Measurements from ENCODE around the gene COPA.

Gene COPA

DNA sequence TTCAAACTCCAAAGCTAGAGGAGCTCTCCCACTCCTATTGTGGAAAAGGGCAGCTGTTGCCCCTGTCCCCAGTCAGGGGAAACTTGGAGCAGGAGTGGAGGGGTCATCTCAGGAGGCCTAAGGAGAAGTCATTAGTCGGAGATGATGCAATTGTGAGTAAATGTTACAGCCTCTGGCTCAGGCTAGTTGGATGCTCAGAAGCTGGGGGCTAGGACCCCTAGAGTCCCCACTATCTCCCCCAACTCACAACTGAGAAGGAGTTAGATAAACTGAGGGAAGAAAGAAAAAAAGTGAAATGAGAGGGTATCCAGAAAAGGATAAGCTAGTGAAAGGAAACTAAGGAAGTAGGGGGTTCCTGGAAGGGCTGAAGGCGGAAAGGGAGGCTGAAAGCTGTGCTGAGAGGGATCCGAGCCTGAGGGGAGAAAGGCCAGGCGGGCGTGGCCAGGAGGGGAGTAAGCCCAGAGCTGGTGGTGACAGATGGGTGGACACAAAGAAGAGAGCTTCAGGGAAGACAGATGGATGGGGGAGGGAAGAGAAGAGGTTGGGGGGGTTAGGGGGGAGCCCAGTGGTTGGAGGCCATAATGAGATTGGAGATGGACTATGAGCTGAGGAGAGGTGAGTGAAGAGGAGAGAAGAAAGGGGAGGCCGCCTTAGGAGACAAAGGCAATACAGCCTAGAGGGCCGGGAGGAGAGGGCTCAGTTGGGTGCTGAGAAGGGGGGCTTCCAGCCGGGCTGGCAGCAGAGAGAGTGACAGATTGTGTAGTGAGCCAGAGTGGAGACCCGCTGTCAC lies 19.3 kb upstream of the COPA start:
- DNase-seq: no peak

DNA sequence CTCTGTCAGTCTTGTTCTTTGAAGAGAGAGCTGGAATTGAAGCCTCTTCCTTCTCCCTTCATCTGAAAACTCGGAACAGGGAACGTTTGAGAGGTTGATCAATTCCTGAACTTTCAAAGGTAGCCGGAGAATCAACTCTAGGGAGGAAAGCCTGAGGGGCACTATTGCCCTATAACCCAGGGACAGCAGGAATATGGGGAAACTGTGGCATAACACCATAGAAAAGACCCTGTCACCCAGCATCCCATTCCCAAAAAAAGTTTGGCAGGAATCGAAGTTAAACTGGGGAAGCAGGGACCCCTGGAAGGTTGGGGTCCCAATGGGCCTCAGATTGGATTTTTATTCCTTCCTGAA lies 18.7 kb upstream of the COPA start:
- DNase-seq: no peak

DNA sequence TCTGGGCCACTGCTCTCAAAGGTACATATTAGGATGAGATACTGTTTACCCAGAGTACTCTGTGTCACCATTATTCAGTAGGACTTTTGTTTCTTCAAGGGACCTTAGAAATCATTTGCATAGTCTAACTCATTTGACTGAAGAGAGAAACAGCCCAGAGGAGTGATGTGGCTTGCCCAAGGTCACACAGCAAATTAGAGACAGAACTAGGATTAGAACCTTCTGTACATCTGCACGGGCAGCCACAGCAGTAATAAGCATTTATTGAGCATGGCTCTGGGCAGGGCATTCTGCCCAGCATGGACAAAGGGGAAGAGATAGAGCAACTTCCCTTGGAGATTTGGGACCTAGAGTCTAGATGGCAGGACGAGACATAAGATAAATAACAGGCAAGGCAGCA lies 18.1 kb upstream of the COPA start:
- no peak for DNase-seq

DNA sequence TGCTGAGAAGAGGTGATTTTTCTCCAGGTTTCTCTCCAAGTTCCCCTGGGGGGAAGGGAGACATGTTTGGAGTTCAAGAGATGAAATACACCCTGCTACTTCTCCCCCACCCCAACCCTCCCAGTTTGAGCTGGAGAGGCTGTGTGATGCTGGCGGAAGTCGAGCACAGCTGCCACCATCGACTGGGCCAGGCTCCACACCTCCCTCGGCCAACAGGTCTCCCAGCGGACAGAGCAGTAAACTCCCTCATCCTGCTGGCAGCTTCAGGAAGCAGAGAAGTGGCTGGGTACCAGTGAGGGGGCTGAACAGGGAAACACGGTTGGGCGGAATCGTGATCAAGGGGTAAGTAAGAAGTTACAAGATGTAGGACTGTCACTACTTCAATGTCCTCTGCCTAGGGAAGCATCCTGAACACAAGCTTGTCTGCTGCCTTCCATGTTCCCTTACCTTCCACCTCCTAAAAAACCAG lies 17.2 kb upstream of the COPA start:
- no peak for DNase-seq

DNA sequence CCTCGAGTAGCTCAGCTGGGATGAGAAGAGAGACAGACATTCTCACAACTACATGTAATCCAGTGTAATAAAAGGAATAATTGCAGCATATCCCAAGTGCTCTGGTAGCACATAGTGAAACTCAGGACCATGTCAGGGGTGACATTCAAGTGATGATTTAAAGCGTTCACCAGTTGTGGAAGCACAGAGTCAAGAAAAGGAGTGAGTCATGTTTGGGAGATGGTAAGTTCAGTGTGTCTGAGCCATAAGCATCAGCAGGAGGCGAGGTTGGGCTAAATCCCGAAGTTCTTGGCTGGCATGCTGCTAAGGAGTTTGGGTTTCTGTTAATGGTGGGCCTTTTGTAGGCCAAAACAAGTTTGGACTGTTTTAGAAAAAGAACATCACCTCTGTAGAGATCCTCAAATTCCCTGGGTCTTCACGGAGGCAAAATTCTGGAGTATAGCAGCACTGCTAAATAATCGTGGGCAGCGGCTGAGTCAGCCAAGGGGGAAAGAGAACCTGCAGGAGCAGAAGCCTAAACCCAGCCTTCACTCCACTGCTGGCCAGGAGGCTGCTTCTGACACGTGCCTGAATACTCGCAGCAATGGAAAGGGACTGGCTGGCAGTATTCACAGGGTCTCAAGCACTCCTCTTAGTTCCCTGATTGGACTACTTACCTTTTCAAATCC lies 16.6 kb upstream of the COPA start:
- no peak for DNase-seq

DNA sequence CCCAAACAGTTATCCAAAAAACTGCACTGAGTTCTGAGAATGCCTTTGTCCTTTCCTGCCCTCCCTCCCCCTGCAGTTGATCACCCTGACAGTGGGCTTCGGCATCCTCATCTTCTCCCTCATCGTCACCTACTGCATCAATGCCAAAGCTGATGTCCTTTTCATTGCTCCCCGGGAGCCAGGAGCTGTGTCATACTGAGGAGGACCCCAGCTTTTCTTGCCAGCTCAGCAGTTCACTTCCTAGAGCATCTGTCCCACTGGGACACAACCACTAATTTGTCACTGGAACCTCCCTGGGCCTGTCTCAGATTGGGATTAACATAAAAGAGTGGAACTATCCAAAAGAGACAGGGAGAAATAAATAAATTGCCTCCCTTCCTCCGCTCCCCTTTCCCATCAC lies 15.0 kb upstream of the COPA start:
- DNase-seq: no peak

DNA sequence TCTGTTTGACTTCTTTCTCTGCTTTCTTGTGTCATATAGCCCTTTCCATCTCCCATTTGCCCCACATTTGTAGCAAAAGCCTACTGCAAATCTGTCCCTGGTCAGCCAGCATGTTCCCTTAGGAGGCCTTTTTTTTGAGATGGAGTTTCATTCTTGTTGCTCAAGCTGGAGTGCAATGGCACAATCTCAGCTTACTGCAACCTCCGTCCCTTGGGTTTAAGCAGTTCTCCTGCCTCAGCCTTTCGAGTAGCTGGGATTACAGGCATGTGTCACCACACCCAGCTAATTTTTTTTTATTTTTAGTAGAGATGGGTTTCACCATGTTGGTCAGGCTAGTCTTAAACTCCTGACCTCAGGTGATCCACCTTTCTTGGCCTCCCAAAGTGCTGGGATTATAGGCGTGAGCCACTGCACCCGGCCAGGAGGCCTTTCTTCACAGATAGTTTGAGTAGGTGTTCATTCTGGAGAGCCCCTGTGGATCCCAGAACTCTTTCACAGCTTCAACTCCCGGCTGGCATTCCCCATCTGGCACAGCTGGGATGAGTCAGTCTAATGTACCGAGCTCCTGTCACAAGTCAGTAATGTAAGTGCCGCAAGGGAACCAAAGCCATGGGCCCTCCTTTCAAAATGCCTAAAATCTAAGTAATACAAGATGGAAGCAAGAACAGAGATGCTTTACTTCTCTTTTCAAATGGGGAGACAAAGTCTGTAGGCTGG lies 14.4 kb upstream of the COPA start:
- no peak for DNase-seq

DNA sequence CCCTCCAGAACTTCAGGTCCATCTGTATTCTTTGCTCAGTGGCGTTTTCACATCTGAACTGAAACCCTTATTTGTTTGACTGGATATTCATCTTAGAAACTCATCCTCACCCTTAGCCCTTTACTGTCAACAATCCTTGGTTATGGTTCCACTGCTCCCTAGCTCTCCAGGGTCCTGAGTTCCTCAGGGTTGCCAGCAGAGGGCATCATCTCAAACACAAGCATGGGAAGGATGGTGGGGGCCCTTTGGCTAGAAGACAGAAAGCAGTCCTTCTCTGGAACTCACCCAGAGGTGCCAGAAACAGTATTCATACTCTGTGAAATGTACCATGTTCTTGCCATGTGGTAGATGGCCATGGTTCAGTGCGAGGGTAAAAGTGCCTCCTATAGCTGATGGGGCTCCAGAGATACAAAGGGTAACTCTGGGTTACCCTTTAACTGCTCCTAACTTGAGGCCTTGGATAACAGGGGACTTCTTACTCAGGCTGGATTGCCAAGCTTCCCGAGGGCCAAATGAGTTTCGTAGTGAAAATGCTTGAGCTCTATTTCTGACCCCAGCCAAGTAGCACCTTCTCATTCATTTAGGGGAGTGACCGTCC lies 11.4 kb upstream of the COPA start:
- DNase-seq: no peak

DNA sequence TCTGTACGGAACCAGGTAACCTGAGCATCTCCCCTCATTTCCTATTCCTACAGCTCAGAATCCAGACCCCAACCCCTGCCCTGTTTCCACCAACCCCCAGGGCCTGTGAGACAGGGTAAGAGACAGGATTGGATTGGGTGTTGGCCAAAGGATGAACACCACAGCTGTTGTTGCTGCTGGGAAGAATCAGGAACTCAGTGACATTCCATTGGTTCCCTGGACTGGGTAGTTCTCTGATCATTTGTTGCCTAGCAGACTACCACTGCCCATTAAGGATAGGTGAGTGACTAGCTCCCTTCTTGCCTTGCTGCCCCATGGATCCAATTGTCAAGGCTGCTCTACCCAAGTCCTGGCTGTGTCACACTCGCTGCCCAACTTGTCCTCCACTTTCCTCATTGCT lies 10.2 kb upstream of the COPA start:
- no peak for DNase-seq

DNA sequence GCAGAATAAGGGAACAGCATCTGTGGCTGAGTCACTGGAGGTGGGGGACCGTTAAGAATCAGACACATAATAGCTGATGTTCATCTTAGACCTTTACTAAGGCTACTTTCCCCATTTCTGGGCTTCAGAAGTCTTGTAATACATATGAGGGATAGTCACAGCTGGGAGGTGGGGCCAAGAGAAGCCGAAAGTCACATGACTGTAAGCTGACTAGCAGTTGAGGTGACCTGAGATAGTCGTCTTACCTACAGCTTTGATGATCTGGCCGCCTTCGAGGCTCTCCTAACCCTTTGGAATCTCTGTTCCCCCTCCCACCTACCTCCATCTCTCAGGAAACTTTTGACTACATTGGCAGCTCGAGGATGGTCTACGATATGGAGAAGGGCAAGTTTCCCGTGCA lies 9.5 kb upstream of the COPA start:
- no peak for DNase-seq

DNA sequence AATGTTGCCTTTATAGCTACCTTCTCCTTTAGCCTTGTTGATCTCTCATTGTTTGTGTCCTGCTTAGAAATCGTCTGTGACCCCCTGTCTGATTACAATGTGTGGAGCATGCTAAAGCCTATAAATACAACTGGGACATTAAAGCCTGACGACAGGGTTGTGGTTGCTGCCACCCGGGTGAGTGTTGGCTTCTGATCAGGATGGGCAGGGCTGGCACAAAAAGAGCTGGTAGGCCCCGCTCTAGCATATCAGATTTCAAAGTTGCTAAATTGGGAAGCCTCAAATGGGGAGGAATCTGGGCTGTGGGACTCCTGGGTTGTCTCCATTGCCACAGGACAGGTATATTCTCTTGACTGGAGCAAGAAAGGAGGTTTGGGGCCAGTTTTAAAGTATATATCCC lies 8.6 kb upstream of the COPA start:
- no peak for DNase-seq

DNA sequence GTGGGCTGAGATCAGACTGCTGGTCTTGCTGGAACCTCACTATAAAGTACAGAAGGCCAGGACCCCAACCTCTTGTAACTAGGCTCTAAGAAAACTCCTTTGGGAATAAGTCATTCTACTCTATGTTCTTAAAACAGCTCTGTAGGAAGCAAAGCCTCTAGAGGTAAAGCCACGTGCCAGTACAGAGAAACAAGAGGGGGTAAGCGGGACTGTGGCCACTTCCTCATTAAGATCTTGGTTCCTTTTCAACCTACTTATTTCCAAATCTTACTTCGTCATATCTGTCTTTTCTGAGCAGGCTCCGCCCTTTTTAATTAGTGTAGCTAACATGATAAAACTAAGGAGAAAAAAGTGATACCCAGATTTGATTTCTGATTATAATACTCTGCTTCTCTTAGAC lies 3.9 kb upstream of the COPA start:
- DNase-seq: no peak

DNA sequence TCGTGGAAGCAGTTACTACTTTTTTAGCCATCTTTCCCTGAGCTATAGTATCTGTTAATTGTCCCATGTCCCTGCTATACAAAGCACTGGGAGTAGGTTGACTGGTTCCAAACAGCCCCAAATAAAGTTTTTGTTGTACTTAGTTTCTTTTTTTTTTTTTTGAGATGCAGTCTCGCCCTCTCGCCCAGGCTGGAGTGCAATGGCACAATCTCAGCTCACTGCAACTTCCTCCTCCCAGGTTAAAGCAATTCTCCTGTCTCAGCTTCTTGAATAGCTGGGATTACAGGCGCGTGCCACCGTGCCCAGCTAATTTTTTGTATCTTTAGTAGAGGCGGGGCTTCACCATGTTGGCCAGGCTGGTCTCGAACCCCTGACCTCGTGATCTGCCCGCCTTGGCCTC lies 3.4 kb upstream of the COPA start:
- DNase-seq: no peak

DNA sequence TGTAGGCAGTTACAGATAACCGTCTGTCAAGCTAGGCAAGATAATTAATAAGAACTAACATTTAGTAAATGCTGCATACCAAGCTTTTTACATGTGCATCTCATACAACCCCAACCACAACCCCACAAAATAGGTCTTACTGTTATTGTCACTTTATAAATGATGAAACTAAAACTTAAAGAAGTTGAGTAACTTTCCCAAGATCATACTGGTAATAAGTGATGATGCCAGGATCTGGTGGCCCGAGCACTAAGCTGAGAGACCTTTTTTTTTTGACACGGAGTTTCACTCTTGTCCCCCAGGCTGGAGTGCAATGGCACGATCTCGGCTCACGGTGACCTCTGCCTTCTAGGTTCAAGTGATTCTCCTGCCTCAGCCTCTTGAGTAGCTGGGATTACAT lies 1.9 kb upstream of the COPA start:
- DNase-seq: no peak

DNA sequence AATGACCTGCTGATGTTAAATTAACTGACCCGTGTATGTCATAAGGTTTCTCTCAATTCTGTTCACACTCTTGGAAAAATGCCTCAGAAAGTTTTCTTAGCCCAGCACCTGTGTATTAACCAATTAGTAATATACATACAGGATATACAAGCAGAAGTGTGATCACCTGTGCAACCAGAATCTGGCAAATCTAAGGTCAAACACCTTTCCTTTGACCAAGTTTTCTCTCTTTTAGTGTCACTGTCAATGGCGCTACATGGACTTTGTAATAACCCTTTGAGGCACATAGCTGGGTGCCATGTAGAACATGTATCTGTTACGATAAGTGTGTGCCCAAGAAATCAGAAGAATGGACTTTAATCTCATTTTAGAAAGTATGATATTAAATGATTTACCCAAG lies 1.2 kb upstream of the COPA start:
- DNase-seq: no peak

DNA sequence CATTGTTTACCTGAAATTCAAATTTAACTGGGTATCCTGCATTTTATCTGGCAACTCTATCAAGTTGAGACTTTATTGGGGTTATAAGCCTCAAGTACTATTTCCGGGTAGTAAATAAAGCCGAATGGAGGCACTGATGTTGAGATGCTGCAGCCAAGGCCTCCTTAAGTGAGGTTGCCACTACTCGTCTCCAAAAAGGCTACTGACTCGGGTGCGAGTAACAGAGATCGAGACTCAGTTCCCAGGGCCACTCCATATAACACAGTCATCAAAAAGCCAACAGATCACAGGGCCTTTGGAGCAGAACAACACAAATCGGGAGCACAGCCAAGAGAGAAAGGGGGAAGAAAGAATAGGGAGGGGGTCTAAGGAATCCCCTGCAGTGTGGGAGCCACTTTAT lies 524 bp downstream of the COPA start:
- no peak for DNase-seq

DNA sequence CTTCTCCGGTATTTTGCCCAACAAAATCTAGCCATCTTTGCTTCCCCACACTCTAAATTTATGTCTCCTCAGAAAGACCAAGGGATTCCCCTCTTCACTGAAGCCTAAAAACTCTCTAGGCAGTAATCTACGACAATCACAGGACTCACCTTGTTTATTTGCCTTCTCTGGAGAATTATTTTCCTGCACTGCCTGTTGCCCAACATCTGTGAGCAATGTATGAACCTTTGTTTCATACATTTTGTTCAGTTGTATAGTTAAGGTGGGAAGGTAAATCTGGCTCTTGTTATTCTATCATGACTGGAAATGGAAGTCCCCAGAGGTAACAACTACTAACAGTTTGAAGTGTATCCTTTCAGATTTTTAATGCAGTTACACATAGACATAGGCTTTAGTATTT lies 2.2 kb downstream of the COPA start:
- DNase-seq: no peak

DNA sequence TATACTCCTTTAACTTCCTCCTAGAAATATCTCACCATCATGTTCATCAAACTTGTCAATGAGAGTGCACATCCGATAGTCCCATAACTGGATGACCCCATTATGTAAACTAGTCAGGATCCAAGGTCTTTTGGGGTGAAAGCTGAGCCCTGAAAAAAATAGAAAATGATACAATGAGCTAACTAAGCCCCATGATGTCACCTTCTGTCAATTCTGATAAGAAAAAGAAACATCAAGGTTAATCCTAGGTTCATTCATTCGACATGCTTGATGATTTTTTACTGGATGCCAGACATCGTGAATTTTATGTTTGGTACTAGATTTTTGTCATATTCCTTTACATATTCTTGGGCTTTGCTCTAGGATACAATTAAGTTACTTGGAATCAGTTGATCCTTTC lies 2.9 kb downstream of the COPA start:
- DNase-seq: no peak

DNA sequence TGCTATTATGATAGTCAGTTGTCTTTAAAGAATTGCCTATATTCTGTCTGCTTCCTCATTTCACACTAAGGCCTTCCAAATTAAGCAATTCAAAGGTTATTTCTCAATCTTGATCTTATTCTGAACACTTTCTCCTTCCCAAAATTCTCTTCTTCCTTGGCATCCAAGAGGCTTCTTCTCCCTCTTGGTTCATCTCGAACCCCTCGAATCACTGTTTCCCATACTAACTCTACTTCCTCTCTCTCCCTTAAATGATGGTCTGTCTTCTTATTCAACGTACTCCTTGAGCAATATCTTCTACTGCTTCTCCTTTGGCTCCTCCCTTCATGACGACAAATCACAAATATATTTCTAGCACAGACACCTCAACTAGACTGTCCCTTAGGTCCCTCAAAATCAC lies 4.5 kb downstream of the COPA start:
- DNase-seq: no peak

DNA sequence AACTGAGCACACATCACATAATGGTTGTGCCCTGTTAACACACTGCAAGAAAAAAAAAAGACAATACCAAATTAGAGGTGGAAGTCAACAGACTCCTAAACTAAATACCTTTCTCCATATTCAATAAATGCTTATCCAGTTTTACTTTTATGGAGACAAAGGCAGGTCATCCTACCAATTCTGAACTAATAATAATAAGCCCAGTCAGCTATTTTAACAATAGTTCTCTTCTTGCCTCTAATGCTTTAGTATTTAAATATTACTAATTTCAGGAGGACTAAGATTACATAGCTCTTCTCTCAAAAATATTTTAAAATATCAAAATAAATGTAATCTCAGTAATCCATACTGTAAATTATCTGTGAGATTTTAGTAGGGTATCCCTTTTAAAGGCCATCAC lies 10.5 kb downstream of the COPA start:
- no peak for DNase-seq

DNA sequence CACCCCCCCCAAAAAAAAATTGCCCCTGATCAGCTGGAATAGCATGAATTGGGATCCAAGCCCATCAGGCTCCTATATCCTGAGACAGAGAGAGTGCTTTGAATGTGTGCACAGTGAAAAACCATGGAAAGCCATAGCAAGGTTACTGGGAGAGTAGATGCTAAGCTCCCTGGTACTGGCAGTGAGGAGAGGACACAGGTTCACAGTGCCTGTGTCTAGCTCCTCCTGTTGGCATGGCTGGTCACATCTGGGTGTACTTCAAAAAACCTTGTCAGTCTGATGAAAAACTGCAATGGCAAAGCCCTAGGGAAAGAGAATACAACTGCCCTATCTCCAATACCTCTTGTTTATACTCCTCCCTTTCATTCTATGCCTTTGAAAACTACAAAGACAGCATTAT lies 12.9 kb downstream of the COPA start:
- no peak for DNase-seq

DNA sequence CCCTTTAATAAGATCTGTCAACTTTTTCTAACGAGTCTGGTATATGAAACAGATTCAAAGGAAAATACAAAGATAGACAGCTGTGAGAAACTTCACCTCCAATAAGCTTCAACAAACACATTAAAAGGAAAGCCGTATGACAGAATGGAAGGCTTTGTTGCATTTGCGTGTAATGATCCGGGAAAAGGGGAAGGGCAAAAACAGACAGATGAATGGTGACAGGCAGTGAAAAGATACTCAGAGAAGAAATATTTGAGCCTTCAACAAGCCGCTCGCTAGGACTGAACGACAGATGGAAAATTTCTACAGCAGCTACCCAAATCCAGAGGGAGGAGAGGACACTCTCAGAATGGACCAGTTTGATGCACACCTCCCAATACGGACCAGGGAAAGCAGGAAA lies 14.9 kb downstream of the COPA start:
- DNase-seq: no peak

DNA sequence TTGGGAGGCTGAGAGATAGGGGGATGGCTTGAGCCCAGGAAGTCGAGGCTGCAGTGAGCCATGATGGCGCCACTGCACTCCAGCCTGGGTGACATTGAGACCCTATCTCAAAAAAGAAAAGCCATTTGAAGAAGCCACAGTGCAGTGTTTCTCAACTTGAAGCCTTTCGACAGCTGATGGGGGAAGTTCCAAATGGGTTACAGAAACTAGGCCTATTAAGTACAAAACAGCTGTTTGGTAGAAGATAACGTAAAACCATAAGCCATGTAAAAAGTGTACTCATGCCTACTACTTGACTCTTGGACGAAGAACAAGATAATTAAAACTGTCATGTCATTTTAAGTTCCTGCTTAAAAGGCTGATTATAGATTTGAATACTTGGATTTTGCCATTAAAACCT lies 16.6 kb downstream of the COPA start:
- DNase-seq: no peak

DNA sequence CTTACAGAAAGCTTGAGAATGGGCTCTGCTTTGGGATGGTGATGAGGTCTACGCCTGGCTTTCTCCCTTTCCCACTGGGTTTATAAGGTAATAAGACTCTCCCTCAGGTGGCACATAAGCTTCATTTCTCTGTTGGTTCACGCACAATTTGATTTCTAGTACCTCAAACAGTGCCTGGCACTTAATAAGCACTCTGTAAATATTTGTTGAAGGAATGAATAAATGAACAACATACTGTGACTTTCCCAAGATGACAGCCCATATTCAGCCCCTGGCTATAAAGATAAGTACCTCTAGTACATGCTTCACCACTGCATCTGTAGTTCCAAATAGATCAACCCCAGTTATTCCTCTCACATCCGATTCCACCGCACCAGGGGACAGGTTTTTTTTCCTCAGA lies 17.8 kb downstream of the COPA start:
- no peak for DNase-seq
